K562 (cell line): ENCODE results near the gene FMNL1. TPM values are rescaled to one million over a fixed set of nuclear protein-coding genes. Genes with fewer than 3 reads are reported as not detected.

Source experiments
- ATAC-seq: fragments of 200-7000 bp; cut with Tn5 transposase; 3 replicates; pipeline ENCODE4 v1.9.1; 2020; ENCODE audit warnings: moderate library complexity
- BruUV-seq: library from RNA; stranded (reverse); fragments of 400-500 nt; replicated peaks from 2 replicates; lab custom pipeline; 2021; lab: Mats Ljungman, UMichigan
- CTCF ChIA-PET: fragments of 300-600 bp; formaldehyde crosslinking; extraction: SDS; loops from one replicate; lab custom pipeline; 2021; ENCODE audit warnings: low intra/inter-chr PET ratio; lab: Yijun Ruan, JAX
- POLR2A ChIA-PET: fragments of 300-600, 350-650 bp; sonication (Branson Sonifier 250); formaldehyde crosslinking; extraction: SDS; loops from one replicate; lab custom pipeline; 2021; ENCODE audit warnings: antibody characterized with exemption, inconsistent platforms; lab: Yijun Ruan, JAX
- DNase-seq, 4 experiments: peaks; one replicate each; pipeline versions ENCODE4 v3.0.0 to v3.0.0-alpha.2; 2011 to 2018; ENCODE audit warnings: low spot score in 3 of 4, mixed read lengths in 3 of 4; ENCODE audit errors: extremely low read depth in 1 of 4
- FAIRE-seq: peaks from 2 replicates; lab custom pipeline; 2011; peaks lifted over from hg19 to GRCh38; lab: Jason Lieb, UNC
- H2AFZ ChIP-seq: 2 replicates; pipeline ENCODE4 v1.6.0; 2011; ENCODE audit warnings: low read depth, low read length, control low read depth, inconsistent platforms
- H3K27ac ChIP-seq: fragments of 200-600 bp; 3 replicates; pipeline ENCODE4 v1.8.0; 2011; ENCODE audit warnings: low read depth, mild to moderate bottlenecking, control low read depth, inconsistent platforms, low read length, moderate library complexity, mixed read lengths; ENCODE audit errors: extremely low read depth
- H3K27me3 ChIP-seq, 2 experiments: fragments of 300-600 bp in 1 of 2; 2 replicates in 1 of 2; 3 replicates in 1 of 2; pipeline versions ENCODE4 v1.6.0 to v1.8.0; 2011; ENCODE audit warnings: inconsistent platforms in 2 of 2, low read length in 2 of 2, mild to moderate bottlenecking in 1 of 2, mixed read lengths in 1 of 2, moderate library complexity in 1 of 2; ENCODE audit not compliant: control insufficient read depth in 2 of 2, insufficient read depth in 2 of 2
- H3K36me3 ChIP-seq: fragments of 300-600 bp; 3 replicates; pipeline ENCODE4 v1.8.0; 2011; ENCODE audit warnings: mild to moderate bottlenecking, low read length, inconsistent platforms; ENCODE audit not compliant: control insufficient read depth, insufficient read depth
- H3K4me1 ChIP-seq, 2 experiments: fragments of 200-600 bp in 1 of 2; replicated peaks in 1 of 2; 2 replicates in 1 of 2; 3 replicates in 1 of 2; pipeline versions ENCODE4 v1.5.1 to v1.8.0; 2011; ENCODE audit warnings: inconsistent platforms in 2 of 2, low read length in 2 of 2, mild to moderate bottlenecking in 1 of 2, mixed read lengths in 1 of 2, moderate library complexity in 1 of 2; ENCODE audit not compliant: control insufficient read depth in 2 of 2, insufficient read depth in 2 of 2
- H3K4me2 ChIP-seq: 2 replicates; pipeline ENCODE4 v1.6.1; 2011; ENCODE audit warnings: low read length, control low read depth, inconsistent platforms, mixed read lengths; ENCODE audit not compliant: insufficient read depth
- H3K4me3 ChIP-seq: fragments of 200-600 bp; sonication (generic), shearing (Covaris generic); 2 replicates; pipeline ENCODE4 v1.5.1; 2016; ENCODE audit warnings: control low read depth, inconsistent platforms
- H3K79me2 ChIP-seq: fragments of 200-600 bp; 3 replicates; pipeline ENCODE4 v1.8.0; 2011; ENCODE audit warnings: low read length, inconsistent platforms; ENCODE audit not compliant: control insufficient read depth, insufficient read depth
- H3K9ac ChIP-seq, 2 experiments: 2 replicates each; pipeline versions ENCODE4 v1.6.0 to v1.6.1; 2011; ENCODE audit warnings: low read depth in 2 of 2, low read length in 2 of 2, control low read depth in 1 of 2, inconsistent platforms in 1 of 2, mild to moderate bottlenecking in 1 of 2, mixed read lengths in 1 of 2; ENCODE audit not compliant: insufficient read depth in 1 of 2
- H3K9me1 ChIP-seq: one replicate; pipeline ENCODE4 v1.6.0; 2011; ENCODE audit warnings: inconsistent platforms, mild to moderate bottlenecking, low read length, moderate library complexity; ENCODE audit not compliant: control insufficient read depth, insufficient read depth
- H3K9me3 ChIP-seq: replicated peaks from 2 replicates; pipeline ENCODE4 v1.5.1; 2011; ENCODE audit warnings: low read depth, low read length, inconsistent platforms; ENCODE audit not compliant: control insufficient read depth, insufficient read depth
- H4K20me1 ChIP-seq: replicated peaks from 2 replicates; pipeline ENCODE4 v1.6.1; 2011; ENCODE audit warnings: low read length, inconsistent platforms, mixed read lengths; ENCODE audit not compliant: control insufficient read depth, insufficient read depth
- CBFB ChIP-seq: sonication (generic); formaldehyde crosslinking; IDR thresholded peaks from 2 replicates; pipeline ENCODE4 v1.4.0; 2020; ENCODE audit warnings: mild to moderate bottlenecking, missing genetic modification reagents
- EP300 ChIP-seq: IDR thresholded peaks from 2 replicates; pipeline ENCODE4 v1.6.1; 2012; ENCODE audit warnings: low read length, improper control_type of control experiment
- HDAC2 ChIP-seq: fragments of 450-650 bp; IDR thresholded peaks from 2 replicates; pipeline ENCODE4 v1.6.1; 2016; ENCODE audit warnings: mild to moderate bottlenecking
- KDM1A ChIP-seq, 2 experiments: fragments of 450-650 bp; IDR thresholded peaks; 2 replicates each; pipeline ENCODE4 v1.6.1; 2016; ENCODE audit warnings: mild to moderate bottlenecking in 2 of 2
- MAZ ChIP-seq, 2 experiments: fragments of 450-650 bp in 1 of 2; sonication (generic) in 1 of 2; formaldehyde crosslinking; IDR thresholded peaks in 1 of 2; conservative IDR thresholded peaks in 1 of 2; 2 replicates each; pipeline versions ENCODE4 v1.4.0 to v1.5.0; 2020; ENCODE audit warnings: mild to moderate bottlenecking in 1 of 2, missing genetic modification reagents in 1 of 2
- PCBP1 ChIP-seq: fragments of 200-400 bp; formaldehyde crosslinking; IDR thresholded peaks from 2 replicates; pipeline ENCODE4 v1.6.1; 2018; ENCODE audit warnings: mild to moderate bottlenecking, low read depth, low read length; ENCODE audit not compliant: poor library complexity, severe bottlenecking
- PURB ChIP-seq: sonication (generic); formaldehyde crosslinking; IDR thresholded peaks from 2 replicates; pipeline ENCODE4 v1.9.0; 2021; ENCODE audit warnings: low read depth, mild to moderate bottlenecking, missing genetic modification reagents
- RBM22 ChIP-seq: fragments of 200-400 bp; formaldehyde crosslinking; IDR thresholded peaks from 2 replicates; pipeline ENCODE4 v1.6.1; 2018; ENCODE audit warnings: low read length, low read depth; ENCODE audit not compliant: poor library complexity, severe bottlenecking
- WGBS: fragments of 100-300 bp; shearing (Covaris generic); methylation state at CpG from one replicate; pipeline ENCODE4 v1.1.6; 2016; ENCODE audit warnings: low coverage, mixed read lengths; ENCODE audit not compliant: insufficient coverage; ENCODE audit errors: missing lambda C conversion rate; 5-methylcytosine and 5-hydroxymethylcytosine counted together
- in situ Hi-C: fragments of 300-500 bp; cut with MboI; formaldehyde crosslinking; loops from 4 replicates; pipeline ENCODE4 v1.15.0; 2018; ENCODE audit warnings: inconsistent platforms, mixed read lengths
- intact Hi-C: fragments of 100-400 bp; cut with micrococcal nuclease; formaldehyde crosslinking; loops from 2 replicates; pipeline ENCODE4 v1.14.2; 2022
- polyA plus RNA-seq, 8 experiments: library from polyadenylated mRNA; depleted of rRNA in 4 of 8; stranded (reverse) in 5 of 8; unstranded in 3 of 8; fragments of >200 nt; fragmentation: Nextera tagmentation in 2 of 8; fragmentation: Illumina TruSeq in 1 of 8; extraction: Ambion mirVana in 2 of 8; extraction: Trizol in 1 of 8; gene quantifications; 2 replicates each; pipeline versions ENCODE4 v1.2.1 to v1.2.3, GENCODE V29; 2011 to 2014; ENCODE audit warnings: inconsistent platforms in 1 of 8, missing spikeins in 1 of 8
- total RNA-seq, 7 experiments: library from RNA; depleted of rRNA in 6 of 7; stranded (reverse); fragments of >200 nt in 6 of 7; fragmentation: Illumina TruSeq in 2 of 7; extraction: Trizol in 2 of 7; gene quantifications; 2 replicates each; pipeline versions ENCODE4 v1.2.1 to v1.2.3, GENCODE V29; 2011 to 2021; ENCODE audit warnings: low replicate concordance in 1 of 7
- TF ChIP-seq, protein P1 (sequence below): sonication (generic); IDR thresholded peaks from 2 replicates; pipeline ENCODE4 v1.6.1; 2016
- TF ChIP-seq, protein P2 (sequence below): fragments of 250-450 bp; sonication (Bioruptor Pico); IDR thresholded peaks from 2 replicates; pipeline ENCODE4 v1.8.0; 2021; ENCODE audit warnings: mild to moderate bottlenecking, moderate library complexity

FMNL1 gene
- total and polyA plus RNA-seq, 9 of the 15 experiments (the other 6 are each of a cell fraction or from before 2014, with no cell fraction given), result 0.70 to 36.6 (median 7.7) TPM

DNA sequence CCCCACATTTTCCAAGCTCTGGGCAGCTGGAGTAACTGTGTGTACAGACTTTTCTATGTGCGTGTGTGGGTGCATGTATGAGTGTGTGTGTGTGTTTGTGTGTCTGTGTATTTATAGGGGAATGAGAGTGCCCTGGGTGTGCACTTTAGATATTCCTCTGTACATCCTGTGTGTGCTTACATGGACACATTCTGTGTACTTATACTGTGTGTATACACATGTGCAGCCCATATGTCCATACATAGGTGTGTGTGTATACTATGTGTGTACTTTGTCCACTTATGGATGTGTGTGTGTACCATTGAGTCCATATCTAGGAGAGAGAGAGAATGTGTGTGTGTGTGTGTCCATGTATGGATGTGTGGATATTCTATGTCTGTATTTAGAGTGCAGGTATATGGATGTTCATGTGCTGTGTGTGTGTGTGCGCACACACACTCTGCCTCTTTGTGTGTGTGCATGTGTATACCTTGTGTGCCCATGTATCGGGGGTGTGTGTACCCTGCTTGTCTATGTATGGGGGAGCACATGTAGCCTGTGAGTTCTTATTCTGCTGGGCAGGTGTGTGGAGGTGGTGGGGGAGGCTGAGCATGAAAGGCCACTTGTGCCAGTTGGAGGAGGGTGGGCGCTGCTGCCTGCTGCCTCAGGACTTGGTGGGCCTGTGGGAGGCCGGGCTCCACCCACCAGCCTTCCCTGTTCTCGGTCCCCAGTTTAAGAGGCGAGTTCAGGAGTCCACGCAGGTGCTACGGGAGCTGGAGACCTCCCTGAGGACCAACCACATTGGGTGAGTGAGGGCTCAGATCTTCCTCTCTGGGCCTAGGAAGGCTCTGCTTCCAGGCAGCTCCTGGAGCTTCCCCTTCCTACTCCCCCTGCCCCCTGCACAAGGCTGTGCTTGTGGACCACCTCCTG is 11.1 kb downstream of the FMNL1 start:
- Histone ChIP-seq H3K27ac (no peak overlapping the region), H3K36me3 (peaks cover 8% of the 10 kb centered on the region; the same call in 1 of the 3 replicates), H3K4me1 (peaks cover 30 to 50% of the 10 kb centered on the region in 2 experiments)

DNA sequence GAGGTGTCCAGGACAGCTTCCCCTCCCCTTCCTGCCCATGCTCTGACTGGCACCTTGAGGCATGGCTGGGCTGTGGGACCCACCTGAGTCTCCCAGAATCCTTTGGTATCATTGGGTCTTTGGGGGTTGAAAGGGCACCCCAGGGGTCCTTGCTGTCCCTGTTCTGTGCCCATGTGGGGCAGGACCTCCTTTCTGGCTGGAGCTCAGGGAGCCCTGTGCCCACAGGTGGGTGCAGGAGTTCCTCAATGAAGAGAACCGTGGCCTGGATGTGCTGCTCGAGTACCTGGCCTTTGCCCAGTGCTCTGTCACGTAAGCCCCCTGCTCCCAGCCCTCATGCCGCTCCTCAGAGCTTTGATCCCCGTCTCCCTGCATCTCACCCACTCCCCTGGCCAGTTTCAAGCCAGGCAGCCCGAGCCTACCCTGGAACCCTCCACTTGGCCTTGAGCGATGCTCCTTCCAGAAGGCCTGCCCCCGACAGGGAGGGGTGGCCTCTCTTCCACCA is 11.8 kb downstream of the FMNL1 start:
- no peaks in the 10 kb centered on the region for H3K27me3 ChIP-seq
- H4K20me1 ChIP-seq, result no peaks in the 10 kb centered on the region
- no peak overlapping the region for H3K4me2 ChIP-seq
- H3K4me1 ChIP-seq, result peaks cover 22 to 43% of the 10 kb centered on the region in 2 experiments
- H3K4me3 ChIP-seq, result no peak overlapping the region
- H3K36me3 ChIP-seq, result peaks cover 11% of the 10 kb centered on the region; the same call in 1 of the 3 replicates
- H3K9me1 ChIP-seq, result no peaks in the 10 kb centered on the region
- peak overlapping the region in 1 of 2 experiments; percentile 44; a peak in 2 of 4 replicates for H3K9ac ChIP-seq
- H2AFZ ChIP-seq, result no peak overlapping the region
- no peaks in the 10 kb centered on the region for H3K9me3 ChIP-seq
- intact Hi-C loops, result no loop called here
- CTCF ChIA-PET, result interaction anchor here (3.2 to 3.5 kb wide), 2 partner anchors 14 to 98 kb away, joined by 34 to 44 read pairs; partner anchors contain the start of gene ACBD4
- POLR2A ChIA-PET, result interaction anchor here (9.0 kb wide), 1 partner anchor 84 kb away, joined by 92 read pairs; the partner anchor contains the start of gene HEXIM1
- in situ Hi-C loops, result no loop called here
- BruUV-seq, result no TSS peak
- ATAC-seq, result no peak
- WGBS, result 58% methylated on average over 6 of the region's 8 CpGs
- no peak for FAIRE-seq
- H3K27ac ChIP-seq, result no peak overlapping the region
- DNase-seq, result no peak
- peaks cover 13% of the 10 kb centered on the region; the same call in 1 of the 3 replicates for H3K79me2 ChIP-seq
- TF ChIP-seq, protein P1, sequence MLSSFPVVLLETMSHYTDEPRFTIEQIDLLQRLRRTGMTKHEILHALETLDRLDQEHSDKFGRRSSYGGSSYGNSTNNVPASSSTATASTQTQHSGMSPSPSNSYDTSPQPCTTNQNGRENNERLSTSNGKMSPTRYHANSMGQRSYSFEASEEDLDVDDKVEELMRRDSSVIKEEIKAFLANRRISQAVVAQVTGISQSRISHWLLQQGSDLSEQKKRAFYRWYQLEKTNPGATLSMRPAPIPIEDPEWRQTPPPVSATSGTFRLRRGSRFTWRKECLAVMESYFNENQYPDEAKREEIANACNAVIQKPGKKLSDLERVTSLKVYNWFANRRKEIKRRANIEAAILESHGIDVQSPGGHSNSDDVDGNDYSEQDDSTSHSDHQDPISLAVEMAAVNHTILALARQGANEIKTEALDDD, result no peak
- TF ChIP-seq HDAC2 (no peak), CBFB (no peak), PCBP1 (no peak), RBM22 (no peak), MAZ (CRISPR knock-in tag; conservative IDR thresholded peaks at IDR 0.05 in 1 of 2, IDR thresholded peaks at IDR 0.05 in 1 of 2) (no peak), EP300 (no peak)
- TF ChIP-seq, protein P2, sequence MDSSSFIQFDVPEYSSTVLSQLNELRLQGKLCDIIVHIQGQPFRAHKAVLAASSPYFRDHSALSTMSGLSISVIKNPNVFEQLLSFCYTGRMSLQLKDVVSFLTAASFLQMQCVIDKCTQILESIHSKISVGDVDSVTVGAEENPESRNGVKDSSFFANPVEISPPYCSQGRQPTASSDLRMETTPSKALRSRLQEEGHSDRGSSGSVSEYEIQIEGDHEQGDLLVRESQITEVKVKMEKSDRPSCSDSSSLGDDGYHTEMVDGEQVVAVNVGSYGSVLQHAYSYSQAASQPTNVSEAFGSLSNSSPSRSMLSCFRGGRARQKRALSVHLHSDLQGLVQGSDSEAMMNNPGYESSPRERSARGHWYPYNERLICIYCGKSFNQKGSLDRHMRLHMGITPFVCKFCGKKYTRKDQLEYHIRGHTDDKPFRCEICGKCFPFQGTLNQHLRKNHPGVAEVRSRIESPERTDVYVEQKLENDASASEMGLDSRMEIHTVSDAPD (CRISPR knock-in tag), result no peak

More for the DNA sequence above, 11.1 kb downstream of the FMNL1 start:
- intact Hi-C loops (no loop called here), in situ Hi-C loops (no loop called here)
- ATAC-seq (no peak), DNase-seq (no peak), FAIRE-seq (no peak)
- ChIA-PET POLR2A (interaction anchor here (0.6 to 9.0 kb wide), 3 partner anchors 83 to 1461 kb away, joined by 3 to 92 read pairs (median 3); partner anchors contain the start of gene HEXIM1), CTCF (no interaction called here)
- Histone ChIP-seq H3K9me3 (no peaks in the 10 kb centered on the region), H3K79me2 (peaks cover 19% of the 10 kb centered on the region), H2AFZ (no peak overlapping the region), H3K9me1 (no peaks in the 10 kb centered on the region), H3K4me3 (no peak overlapping the region), H4K20me1 (no peaks in the 10 kb centered on the region), H3K4me2 (no peak overlapping the region), H3K9ac (peak overlapping the region in 1 of 2 experiments; percentile 44; a peak in 2 of 4 replicates), H3K27me3 (no peaks in the 10 kb centered on the region)
- BruUV-seq, result no TSS peak
- WGBS, result 76% methylated on average over 8 of the region's 9 CpGs
- TF ChIP-seq PURB (CRISPR knock-in tag) (no peak), KDM1A (IDR thresholded peaks at IDR 0.05) (peak in 1 of 2 experiments; percentile 70; a peak in 1 of 4 replicates)
